B cell (primary cell): ENCODE results near the gene TBR1. TPM values are rescaled to one million over a fixed set of nuclear protein-coding genes. Genes with fewer than 3 reads are reported as not detected.

ENCODE experiments used
- ATAC-seq: fragments of 200-7000 bp; cut with Tn5 transposase; one replicate; pipeline ENCODE4 v1.10.0; 2021; ENCODE audit warnings: low read depth, mild to moderate bottlenecking, moderate number of reproducible peaks, moderate library complexity
- CTCF ChIA-PET: fragments of 350-600 bp; sonication (Branson Sonifier 250); formaldehyde crosslinking; loops from one replicate; lab custom pipeline; 2021; ENCODE audit warnings: antibody characterized with exemption, inconsistent platforms; lab: Charles Lee
- POLR2A ChIA-PET: fragments of 350-600 bp; sonication (Branson Sonifier 250); formaldehyde crosslinking; loops from one replicate; lab custom pipeline; 2021; ENCODE audit warnings: antibody characterized with exemption; lab: Charles Lee
- DNase-seq: peaks from one replicate; pipeline ENCODE4 v3.0.0; 2013
- H2AFZ ChIP-seq: 2 replicates; pipeline ENCODE4 v1.6.1; 2012; ENCODE audit warnings: mild to moderate bottlenecking, low read depth, low read length; ENCODE audit not compliant: insufficient read depth, poor library complexity, severe bottlenecking
- H3K27ac ChIP-seq, 2 donors: 1 replicate in 1 of 2; 2 replicates in 1 of 2; pipeline ENCODE4 v1.5.1; 2012 to 2013; ENCODE audit warnings: low read length in 2 of 2, mild to moderate bottlenecking in 2 of 2, moderate library complexity in 1 of 2
- H3K27me3 ChIP-seq, 4 experiments: fragments of 200-600 bp in 1 of 4; sonication (generic) in 1 of 4; replicated peaks in 1 of 4; 1 replicate in 2 of 4; 2 replicates in 2 of 4; pipeline versions ENCODE4 v1.6.1 to v1.7.0; 2013 to 2016; ENCODE audit warnings: low read length in 3 of 4, mild to moderate bottlenecking in 2 of 4, mixed read lengths in 1 of 4, moderate library complexity in 1 of 4; ENCODE audit not compliant: insufficient read depth in 4 of 4, control insufficient read depth in 3 of 4; ENCODE audit errors: control extremely low read depth in 1 of 4
- H3K36me3 ChIP-seq, 2 experiments: replicated peaks in 1 of 2; 1 replicate in 1 of 2; 2 replicates in 1 of 2; pipeline versions ENCODE4 v1.6.1 to v1.7.1; 2013; ENCODE audit warnings: low read length in 1 of 2; ENCODE audit not compliant: insufficient read depth in 2 of 2, control insufficient read depth in 1 of 2; ENCODE audit errors: control extremely low read depth in 1 of 2, extremely low read depth in 1 of 2
- H3K4me1 ChIP-seq, 2 donors: fragments of 200-600 bp in 1 of 2; sonication (generic) in 1 of 2; 1 replicate in 1 of 2; 2 replicates in 1 of 2; pipeline versions ENCODE4 v1.5.1 to v1.6.1; 2013 to 2017; ENCODE audit warnings: low read length in 2 of 2; ENCODE audit not compliant: control insufficient read depth in 2 of 2, insufficient read depth in 2 of 2
- H3K4me2 ChIP-seq: replicated peaks from 2 replicates; pipeline ENCODE3; 2012; ENCODE audit warnings: mild to moderate bottlenecking, low read depth, low read length; ENCODE audit not compliant: poor library complexity, severe bottlenecking
- H3K4me3 ChIP-seq, 5 experiments: fragments of 200-600 bp in 1 of 5; sonication (generic) in 1 of 5; 1 replicate in 3 of 5; 2 replicates in 2 of 5; pipeline versions ENCODE4 v1.5.1 to v1.7.0; 2011 to 2016; ENCODE audit warnings: low read length in 4 of 5, mild to moderate bottlenecking in 4 of 5, low read depth in 2 of 5, control low read depth in 1 of 5, moderate library complexity in 1 of 5; ENCODE audit not compliant: insufficient read depth in 1 of 5; ENCODE audit errors: control extremely low read depth in 1 of 5, extremely low read depth in 1 of 5
- H3K79me2 ChIP-seq: fragments of 200-600 bp; sonication (generic); one replicate; pipeline ENCODE4 v1.6.0; 2016; ENCODE audit warnings: low read length; ENCODE audit not compliant: control insufficient read depth, insufficient read depth
- H3K9ac ChIP-seq: fragments of 200-600 bp; sonication (generic); 2 replicates; pipeline ENCODE4 v1.6.1; 2017; ENCODE audit warnings: mild to moderate bottlenecking, low read length, moderate library complexity
- H3K9me3 ChIP-seq, 3 donors: one replicate each; pipeline versions ENCODE4 v1.6.1 to v1.7.1; 2013; ENCODE audit warnings: low read length in 2 of 3; ENCODE audit not compliant: control insufficient read depth in 2 of 3, insufficient read depth in 1 of 3; ENCODE audit errors: control extremely low read depth in 1 of 3
- H4K20me1 ChIP-seq: 2 replicates; pipeline ENCODE4 v1.6.0; 2012; ENCODE audit warnings: mild to moderate bottlenecking, low read length; ENCODE audit not compliant: insufficient read depth, control insufficient read depth, poor library complexity, severe bottlenecking
- H3K27ac Mint-ChIP-seq: one replicate; pipeline ENCODE4 v1.8.0; 2021; ENCODE audit warnings: mixed read lengths
- H3K27me3 Mint-ChIP-seq: one replicate; pipeline ENCODE4 v1.8.0; 2021; ENCODE audit warnings: mixed read lengths
- H3K4me1 Mint-ChIP-seq: one replicate; pipeline ENCODE4 v1.8.0; 2021; ENCODE audit warnings: mixed read lengths
- H3K4me3 Mint-ChIP-seq: one replicate; pipeline ENCODE4 v1.8.0; 2021; ENCODE audit warnings: mixed read lengths
- H3K9me3 Mint-ChIP-seq: one replicate; pipeline ENCODE4 v1.8.0; 2022; ENCODE audit warnings: mixed read lengths; ENCODE audit not compliant: insufficient read depth
- EZH2 ChIP-seq: IDR thresholded peaks from 2 replicates; pipeline ENCODE4 v1.6.1; 2012; ENCODE audit warnings: borderline replicate concordance, low read depth, mild to moderate bottlenecking, moderate library complexity, low read length; ENCODE audit not compliant: insufficient read depth, poor library complexity, severe bottlenecking
- WGBS: methylation state at CpG from one replicate; pipeline ENCODE4 v1.1.5; 2013; ENCODE audit warnings: missing lambda C conversion rate; ENCODE audit not compliant: insufficient coverage; 5-methylcytosine and 5-hydroxymethylcytosine counted together
- intact Hi-C: fragments of 100-400 bp; cut with micrococcal nuclease; formaldehyde crosslinking; loops from one replicate; pipeline ENCODE4 v1.10.0; 2022
- polyA plus RNA-seq: library from polyadenylated mRNA; depleted of rRNA; stranded (reverse); fragments of >200 nt; gene quantifications from 2 replicates; pipeline ENCODE4 v1.2.3, GENCODE V29; 2012
- total RNA-seq, 2 donors: library from RNA; stranded (reverse); fragments of 120-200 nt in 1 of 2; gene quantifications; 1 replicate in 1 of 2; 2 replicates in 1 of 2; pipeline versions ENCODE4 v1.2.3 to v1.2.4, GENCODE V29; 2013 to 2022
- TF ChIP-seq, protein P1 (sequence below): fragments of 200-600 bp; IDR thresholded peaks from one replicate; pipeline ENCODE4 v1.8.0; 2022; ENCODE audit warnings: antibody characterized with exemption, mild to moderate bottlenecking

Gene TBR1
- total and polyA plus RNA-seq, 2 donors (not counting 1 experiment from before 2014, with no cell fraction given), result not detected

GRCh38 chr2:161422816-161423403 lies 6.8 kb downstream of the TBR1 start:
- Histone ChIP-seq H3K27ac (no peak overlapping the region), H2AFZ (no peak overlapping the region), H3K36me3 (no peaks in the 10 kb centered on the region), H3K9me3 (peaks cover 4 to 41% (median 10%) of the 10 kb centered on the region in 3 donors), H3K9ac (no peak overlapping the region), H3K27me3 (peaks cover 4 to 83% (median 75%) of the 10 kb centered on the region in 4 experiments), H3K4me1 (peaks cover 38 to 68% of the 10 kb centered on the region in 2 donors), H3K4me2 (peak overlapping the region; percentile 71), H4K20me1 (no peaks in the 10 kb centered on the region), H3K79me2 (no peaks in the 10 kb centered on the region), H3K4me3 (peak overlapping the region in 1 of 5 experiments; percentile 30)
- ATAC-seq (no peak), DNase-seq (peak; percentile 44)
- Mint-ChIP-seq H3K9me3 (peaks cover 4% of the 10 kb centered on the region), H3K27ac (no peak overlapping the region), H3K4me1 (peaks cover 40% of the 10 kb centered on the region), H3K4me3 (peak overlapping the region; percentile 71), H3K27me3 (peaks cover 87% of the 10 kb centered on the region)
- WGBS, result 14% methylated on average over 4 of the region's 11 CpGs
- intact Hi-C loops, result no loop called here
- TF ChIP-seq EZH2, result no peak
- TF ChIP-seq, protein P1, sequence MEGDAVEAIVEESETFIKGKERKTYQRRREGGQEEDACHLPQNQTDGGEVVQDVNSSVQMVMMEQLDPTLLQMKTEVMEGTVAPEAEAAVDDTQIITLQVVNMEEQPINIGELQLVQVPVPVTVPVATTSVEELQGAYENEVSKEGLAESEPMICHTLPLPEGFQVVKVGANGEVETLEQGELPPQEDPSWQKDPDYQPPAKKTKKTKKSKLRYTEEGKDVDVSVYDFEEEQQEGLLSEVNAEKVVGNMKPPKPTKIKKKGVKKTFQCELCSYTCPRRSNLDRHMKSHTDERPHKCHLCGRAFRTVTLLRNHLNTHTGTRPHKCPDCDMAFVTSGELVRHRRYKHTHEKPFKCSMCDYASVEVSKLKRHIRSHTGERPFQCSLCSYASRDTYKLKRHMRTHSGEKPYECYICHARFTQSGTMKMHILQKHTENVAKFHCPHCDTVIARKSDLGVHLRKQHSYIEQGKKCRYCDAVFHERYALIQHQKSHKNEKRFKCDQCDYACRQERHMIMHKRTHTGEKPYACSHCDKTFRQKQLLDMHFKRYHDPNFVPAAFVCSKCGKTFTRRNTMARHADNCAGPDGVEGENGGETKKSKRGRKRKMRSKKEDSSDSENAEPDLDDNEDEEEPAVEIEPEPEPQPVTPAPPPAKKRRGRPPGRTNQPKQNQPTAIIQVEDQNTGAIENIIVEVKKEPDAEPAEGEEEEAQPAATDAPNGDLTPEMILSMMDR, result no peak
- POLR2A ChIA-PET, result no interaction called here
- CTCF ChIA-PET, result no interaction called here
